Fibroblast of villous mesenchyme (primary cell): ENCODE results near the gene STYX. TPM values are rescaled to one million over a fixed set of nuclear protein-coding genes. Genes with fewer than 3 reads are reported as not detected.
A peak's percentile ranks its signal among the peaks of the same experiment; 100 is the strongest.
"Not testable (repeated sequence)": the region's sequence is repeated elsewhere in the genome, so short reads cannot be mapped to it uniquely, and the experiment has no call there.

Source experiments
- DNase-seq: peaks from one replicate; pipeline ENCODE4 v3.0.0-alpha.2; 2010; ENCODE audit warnings: low read depth
- H3K4me3 ChIP-seq: 2 replicates; pipeline ENCODE4 v1.5.1; 2011; ENCODE audit warnings: low read depth, mild to moderate bottlenecking, low read length
- total RNA-seq: library from RNA; depleted of rRNA; stranded (reverse); fragments of >200 nt; gene quantifications from 2 replicates; pipeline ENCODE4 v1.2.3, GENCODE V29; 2012
- TF ChIP-seq, protein P1 (sequence below): IDR thresholded peaks from 2 replicates; pipeline ENCODE4 v1.5.1; 2012; ENCODE audit warnings: low read depth, mild to moderate bottlenecking, low read length; ENCODE audit not compliant: insufficient read depth

Gene STYX
- total RNA-seq, 1 donor = 26.3 TPM

DNA sequence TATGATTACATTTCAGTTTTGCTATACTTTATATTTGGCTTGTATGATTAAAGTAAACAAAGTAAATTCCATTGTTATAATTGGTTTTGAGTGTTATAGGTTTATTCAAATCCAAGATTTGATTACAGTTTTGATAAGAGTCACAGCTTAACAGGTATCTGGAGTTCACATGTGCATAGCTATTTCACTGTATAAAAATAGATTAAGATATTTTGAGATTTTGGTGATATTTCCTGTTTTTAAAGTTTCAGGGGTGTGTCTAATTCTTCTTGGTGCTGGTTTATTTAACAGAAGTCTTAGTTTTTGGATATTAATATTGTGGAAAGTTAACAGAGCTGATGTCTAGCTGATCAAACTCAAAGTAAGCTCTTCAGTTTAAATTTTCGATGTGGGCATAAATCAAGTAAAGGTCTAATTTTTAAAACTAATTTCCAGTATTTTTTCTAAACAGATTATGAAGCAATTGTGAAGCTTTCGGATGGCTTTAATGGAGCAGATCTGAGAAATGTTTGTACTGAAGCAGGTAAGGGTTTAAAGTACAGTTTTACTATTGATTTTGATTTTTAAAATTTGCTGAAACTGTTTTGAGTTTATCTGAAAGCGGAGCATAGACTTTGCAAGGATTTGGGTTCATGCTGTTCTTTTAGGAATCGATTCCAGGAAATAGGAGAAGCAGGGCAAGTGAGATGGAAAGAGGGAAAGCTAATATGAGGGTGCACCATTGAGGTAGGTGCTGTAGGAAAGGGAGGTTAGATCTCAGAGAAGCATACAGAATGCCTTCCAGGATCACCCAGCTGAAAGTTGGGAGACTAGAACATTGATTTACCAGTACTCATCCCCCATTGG is 6.2 kb upstream of the STYX start:
- no peak overlapping the region for H3K4me3 ChIP-seq
- TF ChIP-seq, protein P1, sequence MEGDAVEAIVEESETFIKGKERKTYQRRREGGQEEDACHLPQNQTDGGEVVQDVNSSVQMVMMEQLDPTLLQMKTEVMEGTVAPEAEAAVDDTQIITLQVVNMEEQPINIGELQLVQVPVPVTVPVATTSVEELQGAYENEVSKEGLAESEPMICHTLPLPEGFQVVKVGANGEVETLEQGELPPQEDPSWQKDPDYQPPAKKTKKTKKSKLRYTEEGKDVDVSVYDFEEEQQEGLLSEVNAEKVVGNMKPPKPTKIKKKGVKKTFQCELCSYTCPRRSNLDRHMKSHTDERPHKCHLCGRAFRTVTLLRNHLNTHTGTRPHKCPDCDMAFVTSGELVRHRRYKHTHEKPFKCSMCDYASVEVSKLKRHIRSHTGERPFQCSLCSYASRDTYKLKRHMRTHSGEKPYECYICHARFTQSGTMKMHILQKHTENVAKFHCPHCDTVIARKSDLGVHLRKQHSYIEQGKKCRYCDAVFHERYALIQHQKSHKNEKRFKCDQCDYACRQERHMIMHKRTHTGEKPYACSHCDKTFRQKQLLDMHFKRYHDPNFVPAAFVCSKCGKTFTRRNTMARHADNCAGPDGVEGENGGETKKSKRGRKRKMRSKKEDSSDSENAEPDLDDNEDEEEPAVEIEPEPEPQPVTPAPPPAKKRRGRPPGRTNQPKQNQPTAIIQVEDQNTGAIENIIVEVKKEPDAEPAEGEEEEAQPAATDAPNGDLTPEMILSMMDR = no peak
- no peak for DNase-seq

DNA sequence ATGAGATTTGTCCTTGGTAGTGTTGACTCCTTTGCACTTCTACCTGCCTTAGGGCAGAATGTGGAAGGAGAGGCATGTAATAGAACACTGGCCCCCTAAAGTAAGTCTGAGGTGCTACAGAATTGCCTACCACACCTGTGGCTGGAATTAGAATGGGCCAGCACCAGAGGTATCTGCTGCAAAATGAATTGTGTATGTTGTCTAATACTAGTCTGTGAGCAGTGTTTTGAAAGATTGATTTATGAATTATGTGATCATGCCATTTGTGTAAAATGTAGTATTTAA is 5.7 kb upstream of the STYX start:
- no peak for DNase-seq
- no peak overlapping the region for H3K4me3 ChIP-seq
- TF ChIP-seq, protein P1 = no peak

DNA sequence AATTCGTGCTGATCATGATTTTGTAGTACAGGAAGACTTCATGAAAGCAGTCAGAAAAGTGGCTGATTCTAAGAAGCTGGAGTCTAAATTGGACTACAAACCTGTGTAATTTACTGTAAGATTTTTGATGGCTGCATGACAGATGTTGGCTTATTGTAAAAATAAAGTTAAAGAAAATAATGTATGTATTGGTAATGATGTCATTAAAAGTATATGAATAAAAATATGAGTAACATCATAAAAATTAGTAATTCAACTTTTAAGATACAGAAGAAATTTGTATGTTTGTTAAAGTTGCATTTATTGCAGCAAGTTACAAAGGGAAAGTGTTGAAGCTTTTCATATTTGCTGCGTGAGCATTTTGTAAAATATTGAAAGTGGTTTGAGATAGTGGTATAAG is 2.5 kb upstream of the STYX start:
- not testable (repeated sequence) for H3K4me3 ChIP-seq, DNase-seq

DNA sequence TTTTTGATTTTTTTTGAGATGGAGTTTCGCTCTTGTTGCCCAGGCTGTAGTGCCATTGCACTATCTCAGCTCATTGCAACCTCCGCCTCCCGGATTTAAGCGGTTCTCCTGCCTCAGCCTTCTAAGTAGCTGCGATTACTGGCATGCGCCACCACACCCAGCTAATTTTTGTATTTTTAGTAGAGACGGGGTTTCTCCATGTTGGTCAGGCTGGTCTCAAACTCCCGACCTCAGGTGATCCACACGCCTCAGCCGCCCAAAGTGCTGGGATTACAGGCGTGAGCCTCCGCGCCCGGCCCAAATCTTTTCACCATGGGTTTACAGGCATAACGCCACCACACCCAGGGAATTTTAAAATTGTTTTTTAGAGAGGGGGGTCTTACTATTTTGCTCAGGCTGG is 931 bp upstream of the STYX start:
- not testable (repeated sequence) for H3K4me3 ChIP-seq, DNase-seq

DNA sequence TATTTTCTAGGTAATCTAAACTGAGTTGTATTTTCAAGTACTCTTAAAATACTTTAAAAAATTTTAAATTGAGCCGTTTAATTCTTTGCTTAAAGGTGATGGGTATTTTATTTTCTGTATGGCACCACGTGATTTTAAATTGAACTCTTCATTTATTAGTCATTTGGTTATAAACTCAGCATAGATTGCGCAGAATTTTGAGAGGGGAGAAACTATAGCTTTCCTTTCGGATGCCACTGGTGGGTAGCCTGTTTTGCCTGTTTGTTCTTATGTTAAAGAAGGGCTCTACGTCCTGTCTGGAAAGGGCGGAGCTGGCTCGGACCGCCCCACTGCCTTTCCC is 411 bp upstream of the STYX start:
- TF ChIP-seq, protein P1 = no peak
- H3K4me3 ChIP-seq = peak overlapping the region; percentile 47
- no peak for DNase-seq

DNA sequence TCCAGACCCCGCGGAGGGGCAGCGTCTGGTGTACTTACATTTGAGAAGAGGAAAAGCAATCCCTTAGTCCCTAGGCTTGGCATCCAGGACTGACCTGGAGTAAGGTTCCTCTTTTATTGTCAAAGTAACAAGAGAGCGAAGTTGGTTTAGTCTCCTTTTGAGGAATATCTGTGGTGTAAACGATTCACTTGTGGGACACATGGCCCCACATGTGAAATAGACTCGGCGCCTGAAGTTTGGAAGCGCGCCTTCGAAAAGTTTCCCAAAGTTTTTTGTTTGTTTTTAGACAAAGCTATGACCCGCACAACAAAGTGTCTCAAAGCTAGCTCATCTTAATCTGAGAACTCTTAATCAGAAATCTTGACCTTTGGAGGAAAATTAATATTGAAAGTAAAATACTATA is 744 bp downstream of the STYX start:
- TF ChIP-seq, protein P1 = no peak
- no peak for DNase-seq
- peak overlapping the region; percentile 87 for H3K4me3 ChIP-seq

DNA sequence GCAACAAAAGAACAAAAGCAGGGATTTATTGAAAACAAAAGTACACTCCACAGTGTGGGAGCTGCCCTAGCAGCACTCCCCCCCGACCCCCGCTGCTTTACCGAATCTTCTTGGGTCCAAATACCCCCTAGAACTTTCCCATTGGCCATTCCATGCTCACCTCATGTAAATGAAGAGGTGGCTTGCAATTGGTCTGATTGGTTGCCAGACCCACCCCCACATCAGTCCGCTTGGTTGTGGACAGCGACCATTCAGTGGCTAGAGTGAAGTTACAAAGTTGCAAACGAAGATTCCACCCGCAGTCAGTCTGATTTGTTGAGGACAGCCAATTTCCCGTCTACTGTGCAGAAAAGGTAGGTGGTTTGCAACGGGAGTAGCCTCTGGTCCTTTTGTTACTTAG is 3.9 kb downstream of the STYX start:
- no peak overlapping the region for H3K4me3 ChIP-seq
- TF ChIP-seq, protein P1 = no peak
- no peak for DNase-seq

DNA sequence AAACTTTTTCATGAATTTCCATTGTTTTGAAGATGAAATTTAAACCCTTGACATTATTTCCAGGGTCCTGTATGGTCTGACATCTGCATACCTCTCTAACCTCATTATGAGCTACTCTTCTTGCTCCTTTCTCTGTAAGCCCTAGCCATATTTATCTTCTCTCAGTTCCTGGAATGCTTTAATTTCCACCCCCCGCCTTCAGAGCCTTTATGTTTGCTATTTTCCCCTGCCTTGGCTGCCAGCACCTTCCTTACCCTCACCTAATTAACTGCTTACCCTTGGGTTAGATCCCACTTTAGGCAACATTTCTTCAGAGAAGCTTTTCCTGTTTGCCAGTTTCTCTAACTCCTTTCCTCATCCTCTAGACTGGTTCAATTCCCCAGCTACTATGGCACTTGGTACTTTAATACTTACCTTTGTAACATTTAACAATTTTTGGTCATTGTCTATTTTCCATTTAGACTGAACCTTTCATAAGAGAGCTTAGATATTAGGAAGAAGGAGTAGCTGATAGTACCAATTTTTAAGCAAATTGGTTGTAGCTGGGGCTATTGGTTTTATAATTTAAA is 6.0 kb downstream of the STYX start:
- no peak for DNase-seq
- TF ChIP-seq, protein P1 = no peak
- no peak overlapping the region for H3K4me3 ChIP-seq
